Activated naive CD8-positive, alpha-beta T cell treated with anti-CD3 and anti-CD28 coated beads, Interleukin-2, amount 50 U/mL, for 24 hours (primary cell): ENCODE measurements around the gene KIRREL3.

Experiments
- ATAC-seq: fragments of 150-1000 bp; cut with Tn5 transposase; one replicate; pipeline ENCODE4 v1.10.0; 2021
- DNase-seq: peaks from one replicate; pipeline ENCODE4 v3.0.0; 2021
- H3K27ac Mint-ChIP-seq: one replicate; pipeline ENCODE4 v1.8.0; 2021; ENCODE audit warnings: mild to moderate bottlenecking, mixed read lengths
- H3K27me3 Mint-ChIP-seq: one replicate; pipeline ENCODE4 v1.8.0; 2021; ENCODE audit warnings: mixed read lengths
- H3K36me3 Mint-ChIP-seq: one replicate; pipeline ENCODE4 v1.8.0; 2021; ENCODE audit warnings: low read depth, mixed read lengths
- H3K4me1 Mint-ChIP-seq: one replicate; pipeline ENCODE4 v1.8.0; 2021; ENCODE audit warnings: mixed read lengths
- H3K4me3 Mint-ChIP-seq: one replicate; pipeline ENCODE4 v1.8.0; 2021; ENCODE audit warnings: mild to moderate bottlenecking, moderate library complexity, mixed read lengths
- H3K9me3 Mint-ChIP-seq: one replicate; pipeline ENCODE4 v1.8.0; 2021; ENCODE audit warnings: mixed read lengths

Gene KIRREL3

DNA sequence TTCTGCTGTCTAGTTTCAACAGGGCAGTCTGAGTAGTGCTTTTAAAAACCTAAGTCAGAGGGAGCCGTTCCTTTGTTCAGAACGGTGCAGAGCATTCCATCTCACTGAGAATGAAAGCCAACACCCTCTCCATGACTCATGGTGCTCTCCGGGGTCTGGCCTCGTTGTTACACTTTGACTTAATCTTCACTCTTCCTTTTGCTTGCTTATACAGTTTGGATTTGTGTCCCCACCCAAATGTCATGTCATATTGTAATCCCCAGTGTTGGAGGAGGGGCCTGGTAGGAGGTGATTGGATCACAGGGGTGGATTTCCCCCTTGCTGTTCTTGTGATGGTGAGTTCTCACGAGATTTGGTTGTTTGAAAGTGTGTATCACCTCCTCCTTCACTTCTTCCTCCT lies 352.8 kb downstream of the KIRREL3 start:
- H3K4me3 Mint-ChIP-seq = no peak overlapping the region
- no peak overlapping the region for H3K27ac Mint-ChIP-seq
- H3K36me3 Mint-ChIP-seq = no peaks in the 10 kb centered on the region
- H3K27me3 Mint-ChIP-seq = no peaks in the 10 kb centered on the region
- ATAC-seq = no peak
- H3K9me3 Mint-ChIP-seq = no peaks in the 10 kb centered on the region
- H3K4me1 Mint-ChIP-seq = no peaks in the 10 kb centered on the region
- DNase-seq = no peak

DNA sequence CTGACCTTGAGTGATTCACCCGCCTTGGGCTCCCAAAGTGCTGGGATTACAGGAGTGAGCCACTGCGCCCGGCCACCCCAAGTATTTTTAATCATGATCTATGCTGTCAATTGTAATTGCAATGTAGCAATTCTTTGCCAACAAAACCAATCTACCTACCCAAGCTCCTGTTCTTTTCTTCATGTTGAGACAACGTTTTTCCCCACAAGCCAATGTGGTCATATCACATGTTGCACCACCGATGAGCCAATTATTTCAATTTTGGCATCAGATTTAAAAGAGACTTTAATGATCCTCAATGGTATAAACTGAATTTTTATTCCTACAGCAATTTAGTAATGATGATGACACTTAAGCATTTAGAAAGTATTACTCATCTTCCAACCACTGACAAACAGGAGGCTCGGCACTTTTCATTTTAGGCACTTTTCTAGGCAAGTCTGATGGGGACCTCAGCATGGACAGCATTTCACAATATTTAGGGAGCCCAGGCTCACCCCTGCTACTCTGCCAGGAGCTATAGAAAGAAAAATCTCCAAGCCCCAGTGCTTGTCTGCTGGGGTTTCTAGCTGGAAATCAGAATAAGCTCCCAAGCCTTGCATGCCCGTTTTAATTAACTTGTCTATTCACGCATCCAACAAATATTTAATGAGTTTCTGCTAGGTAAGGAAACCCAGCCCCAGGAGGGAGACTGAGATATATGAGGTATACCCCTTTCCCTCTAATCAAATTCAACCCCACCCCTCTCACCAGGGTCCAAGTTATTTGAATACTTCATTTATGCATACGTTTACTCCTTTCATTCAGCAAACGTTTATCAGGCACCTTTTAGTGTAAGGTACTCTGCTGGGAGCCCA lies 353.6 kb downstream of the KIRREL3 start:
- no peaks in the 10 kb centered on the region for H3K27me3 Mint-ChIP-seq
- H3K36me3 Mint-ChIP-seq = no peaks in the 10 kb centered on the region
- no peak for ATAC-seq
- no peaks in the 10 kb centered on the region for H3K9me3 Mint-ChIP-seq
- DNase-seq = no peak
- H3K27ac Mint-ChIP-seq = no peak overlapping the region
- H3K4me1 Mint-ChIP-seq = no peaks in the 10 kb centered on the region
- H3K4me3 Mint-ChIP-seq = no peak overlapping the region

DNA sequence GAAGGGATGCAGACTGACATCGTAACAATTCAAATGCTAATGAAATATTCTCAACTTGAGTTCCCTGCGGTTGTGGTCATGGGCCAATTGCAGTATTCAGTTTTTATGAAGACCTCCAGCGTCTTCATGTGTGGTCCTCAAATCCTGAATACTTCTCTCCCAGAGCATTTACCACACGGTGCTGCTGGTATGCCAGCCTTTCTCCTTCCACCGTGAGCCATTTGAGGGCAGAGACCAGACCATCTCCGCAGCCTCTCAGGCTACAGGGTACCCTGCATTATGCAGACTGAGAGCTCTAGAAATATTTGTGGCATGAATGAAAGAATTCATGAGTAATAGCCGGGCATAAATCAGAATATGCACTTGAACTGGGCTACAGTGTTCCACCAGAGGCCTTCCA lies 355.4 kb downstream of the KIRREL3 start:
- H3K9me3 Mint-ChIP-seq = no peaks in the 10 kb centered on the region
- no peak for ATAC-seq
- no peaks in the 10 kb centered on the region for H3K4me1 Mint-ChIP-seq
- DNase-seq = no peak
- H3K27me3 Mint-ChIP-seq = peaks cover 3% of the 10 kb centered on the region
- H3K4me3 Mint-ChIP-seq = no peak overlapping the region
- no peak overlapping the region for H3K27ac Mint-ChIP-seq
- H3K36me3 Mint-ChIP-seq = no peaks in the 10 kb centered on the region

DNA sequence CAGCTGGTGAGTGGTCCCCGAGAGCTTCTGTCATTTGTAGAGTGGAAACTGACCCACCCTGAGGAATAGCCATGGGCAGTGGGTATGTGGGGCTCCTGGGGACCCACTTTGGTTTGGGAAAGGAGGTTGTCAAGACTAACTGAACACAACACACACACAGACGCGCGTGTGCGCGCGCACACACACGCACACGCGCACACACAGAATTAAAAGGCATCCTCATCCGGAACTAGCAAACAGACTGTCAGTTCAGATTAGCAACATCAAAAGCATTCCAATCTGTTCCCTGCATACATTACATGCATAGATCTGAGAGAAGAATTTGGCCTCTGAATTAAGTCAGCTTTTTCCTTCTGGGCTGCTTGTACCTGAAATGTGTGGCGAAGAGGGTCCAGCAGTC lies 360.4 kb downstream of the KIRREL3 start:
- Mint-ChIP-seq H3K4me1 (no peaks in the 10 kb centered on the region), H3K27me3 (peaks cover 7% of the 10 kb centered on the region), H3K4me3 (no peak overlapping the region), H3K27ac (no peak overlapping the region), H3K9me3 (no peaks in the 10 kb centered on the region), H3K36me3 (no peaks in the 10 kb centered on the region)
- ATAC-seq (no peak), DNase-seq (no peak)

DNA sequence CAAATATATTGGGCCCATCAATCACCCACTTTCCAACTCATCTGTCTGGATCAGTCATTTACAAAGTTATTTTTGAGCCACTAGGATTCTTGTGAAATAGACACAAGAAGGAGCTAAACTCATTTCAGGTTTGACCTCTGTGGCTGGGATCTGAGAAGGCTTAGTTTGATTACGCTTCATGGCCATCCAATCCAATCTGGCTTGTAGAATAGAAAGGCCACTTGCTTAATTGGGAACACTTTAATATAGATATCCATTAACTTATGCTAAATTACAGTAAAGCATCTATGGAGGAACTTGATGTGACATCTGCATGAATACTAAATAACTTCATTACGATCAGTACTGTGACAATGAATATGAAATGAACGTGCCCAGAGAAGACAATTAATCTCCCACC lies 360.9 kb downstream of the KIRREL3 start:
- Mint-ChIP-seq H3K27ac (no peak overlapping the region), H3K4me1 (no peaks in the 10 kb centered on the region), H3K9me3 (no peaks in the 10 kb centered on the region), H3K27me3 (peaks cover 7% of the 10 kb centered on the region), H3K36me3 (no peaks in the 10 kb centered on the region), H3K4me3 (no peak overlapping the region)
- ATAC-seq (no peak), DNase-seq (no peak)

DNA sequence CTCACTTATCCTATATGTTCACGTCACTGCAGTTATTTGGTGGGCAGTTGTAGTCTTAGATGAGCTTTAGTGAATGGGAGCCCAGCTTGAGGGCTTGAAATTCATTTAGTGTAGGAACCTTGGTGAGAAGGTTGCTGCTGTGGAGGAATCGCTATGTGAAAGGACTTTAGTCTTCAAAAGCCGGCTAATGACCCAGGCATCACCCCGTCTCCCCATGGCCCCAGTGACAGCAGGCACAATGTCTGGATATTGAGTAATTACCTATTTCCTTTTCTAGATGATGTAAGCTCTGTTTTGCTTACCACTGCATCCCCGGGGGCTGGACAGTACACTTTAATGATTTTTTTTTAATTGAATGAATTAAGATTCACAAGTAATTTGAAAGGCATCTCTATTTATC lies 361.9 kb downstream of the KIRREL3 start:
- Mint-ChIP-seq H3K9me3 (no peaks in the 10 kb centered on the region), H3K27me3 (peaks cover 7% of the 10 kb centered on the region), H3K27ac (no peak overlapping the region), H3K36me3 (no peaks in the 10 kb centered on the region), H3K4me3 (no peak overlapping the region), H3K4me1 (no peaks in the 10 kb centered on the region)
- ATAC-seq (no peak), DNase-seq (no peak)

DNA sequence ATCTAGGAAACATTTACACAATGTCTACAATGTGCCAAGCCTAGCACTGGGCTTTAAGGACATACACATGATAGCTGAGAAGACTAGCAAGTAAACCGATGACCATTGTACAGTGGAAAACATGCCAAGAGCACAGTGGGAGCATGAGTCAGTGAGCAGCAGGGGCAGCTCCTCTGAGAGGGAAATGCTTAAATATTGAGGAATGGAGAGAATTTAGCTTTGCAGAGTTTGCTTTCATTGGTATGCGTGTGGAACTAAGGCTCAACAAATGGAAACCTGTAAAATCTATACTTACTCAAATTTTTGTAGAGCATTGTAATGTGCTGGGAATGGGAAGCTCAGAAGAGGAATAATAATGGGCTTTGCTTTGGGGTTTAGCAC lies 362.8 kb downstream of the KIRREL3 start:
- H3K4me1 Mint-ChIP-seq = no peaks in the 10 kb centered on the region
- DNase-seq = no peak
- H3K4me3 Mint-ChIP-seq = no peak overlapping the region
- ATAC-seq = no peak
- no peak overlapping the region for H3K27ac Mint-ChIP-seq
- no peaks in the 10 kb centered on the region for H3K36me3 Mint-ChIP-seq
- H3K27me3 Mint-ChIP-seq = peaks cover 7% of the 10 kb centered on the region
- no peaks in the 10 kb centered on the region for H3K9me3 Mint-ChIP-seq

DNA sequence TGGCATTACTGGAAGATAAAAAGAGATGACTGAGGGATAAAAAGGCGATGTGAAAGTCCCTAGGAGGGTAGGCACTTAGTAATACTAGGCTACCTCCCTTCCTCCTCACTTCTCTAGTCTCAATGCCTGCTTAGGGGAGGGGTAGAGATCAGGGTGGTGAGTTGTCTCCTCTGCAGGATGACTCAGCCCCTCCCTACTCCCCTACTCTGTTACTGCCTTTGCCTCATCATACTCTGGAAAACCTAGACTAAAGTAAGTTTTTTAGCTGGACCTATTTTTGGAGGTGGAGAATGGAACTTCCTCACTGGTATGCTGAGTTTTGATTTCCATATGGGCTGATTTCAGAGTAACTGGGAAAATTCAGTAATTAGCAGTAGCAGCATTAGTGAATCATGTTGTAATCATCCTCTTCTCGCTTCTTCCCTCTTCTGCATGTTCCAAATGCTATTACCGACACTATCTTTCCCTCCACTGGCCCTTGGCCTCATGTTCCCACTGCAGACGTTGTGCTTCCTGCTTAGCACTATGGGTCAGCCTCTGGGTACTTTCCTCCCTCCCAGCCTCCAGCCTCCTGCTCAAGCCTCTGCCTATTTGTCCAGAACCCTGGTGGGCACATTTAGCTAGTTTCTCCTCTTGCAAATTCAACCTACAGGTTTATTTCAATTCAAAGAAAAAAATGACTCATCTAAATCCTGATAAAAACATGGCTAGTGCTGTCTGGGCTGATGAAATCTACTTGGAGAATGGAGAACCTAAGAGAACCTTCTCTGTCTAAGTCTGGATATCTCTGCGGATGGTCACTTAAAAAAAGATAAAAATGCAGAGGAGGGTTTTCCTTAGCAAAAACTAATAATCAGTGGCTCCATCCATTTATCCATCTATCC lies 363.4 kb downstream of the KIRREL3 start:
- H3K9me3 Mint-ChIP-seq = no peaks in the 10 kb centered on the region
- H3K27me3 Mint-ChIP-seq = peaks cover 7% of the 10 kb centered on the region
- DNase-seq (no peak), ATAC-seq (peak; percentile 65)
- H3K4me1 Mint-ChIP-seq = no peaks in the 10 kb centered on the region
- no peak overlapping the region for H3K27ac Mint-ChIP-seq
- H3K4me3 Mint-ChIP-seq = no peak overlapping the region
- H3K36me3 Mint-ChIP-seq = no peaks in the 10 kb centered on the region

DNA sequence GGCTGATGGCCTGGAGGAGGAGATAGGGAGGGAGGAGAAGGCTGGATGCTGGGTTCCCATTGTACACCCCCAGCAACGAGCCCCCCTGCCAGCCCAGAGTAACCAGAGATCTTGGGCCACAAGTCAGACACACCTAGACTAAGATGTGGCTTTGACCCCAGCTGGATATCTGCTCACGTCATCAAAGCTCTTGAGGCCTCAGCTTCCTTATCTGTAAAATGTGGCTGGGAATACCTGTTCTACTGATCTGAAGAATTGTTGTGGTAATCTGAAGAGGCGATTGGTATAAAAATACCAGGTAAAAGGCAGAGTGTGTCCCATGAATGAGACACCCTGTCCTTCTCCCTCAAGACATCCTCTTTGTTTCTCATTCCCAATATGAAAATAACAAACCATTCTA lies 365.1 kb downstream of the KIRREL3 start:
- no peak overlapping the region for H3K4me3 Mint-ChIP-seq
- H3K9me3 Mint-ChIP-seq = no peaks in the 10 kb centered on the region
- H3K27me3 Mint-ChIP-seq = peaks cover 5% of the 10 kb centered on the region
- no peaks in the 10 kb centered on the region for H3K4me1 Mint-ChIP-seq
- DNase-seq (no peak), ATAC-seq (no peak)
- no peak overlapping the region for H3K27ac Mint-ChIP-seq
- H3K36me3 Mint-ChIP-seq = no peaks in the 10 kb centered on the region

DNA sequence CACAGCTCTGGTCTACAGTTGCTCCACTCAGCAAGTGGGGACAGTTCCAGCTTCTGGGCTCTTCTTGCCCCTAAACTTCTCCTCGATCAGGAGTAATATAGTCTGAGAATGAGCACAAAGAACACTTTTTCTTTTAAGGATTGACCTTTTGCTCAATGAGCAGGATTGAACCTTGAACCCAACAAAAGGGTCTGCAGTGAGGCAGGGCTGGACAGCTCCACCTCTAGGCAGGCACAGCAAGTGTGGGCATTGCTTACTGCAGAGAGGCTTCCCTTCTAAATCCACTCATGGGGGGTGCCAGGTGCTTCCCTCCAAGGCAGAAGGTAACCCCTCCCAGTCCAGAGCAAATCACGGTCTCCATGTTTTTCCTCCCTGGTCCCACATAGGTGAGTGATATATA lies 365.6 kb downstream of the KIRREL3 start:
- no peaks in the 10 kb centered on the region for H3K36me3 Mint-ChIP-seq
- peaks cover 5% of the 10 kb centered on the region for H3K27me3 Mint-ChIP-seq
- no peak for DNase-seq
- no peaks in the 10 kb centered on the region for H3K4me1 Mint-ChIP-seq
- H3K27ac Mint-ChIP-seq = no peak overlapping the region
- H3K9me3 Mint-ChIP-seq = no peaks in the 10 kb centered on the region
- ATAC-seq = no peak
- H3K4me3 Mint-ChIP-seq = no peak overlapping the region

DNA sequence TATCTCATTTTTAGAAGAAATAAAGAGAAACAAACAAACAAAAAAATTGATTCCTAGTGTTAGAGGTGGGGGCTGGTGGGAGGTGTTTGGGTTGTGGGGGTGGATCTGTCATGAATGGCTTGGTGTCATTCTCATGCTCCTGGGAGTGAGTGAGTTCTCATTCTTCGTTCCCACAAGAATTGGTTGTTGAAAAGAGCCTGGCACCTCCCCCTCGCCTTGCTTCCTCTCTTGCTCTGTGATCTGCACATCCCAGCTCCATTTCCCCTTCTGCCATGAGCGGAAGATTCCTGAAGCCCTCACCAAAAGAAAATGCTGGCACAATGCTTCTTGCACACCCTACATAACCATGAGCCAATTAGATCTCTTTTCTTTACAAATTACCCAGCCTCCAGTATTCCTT lies 367.2 kb downstream of the KIRREL3 start:
- Mint-ChIP-seq H3K27ac (no peak overlapping the region), H3K9me3 (no peaks in the 10 kb centered on the region), H3K4me1 (no peaks in the 10 kb centered on the region), H3K4me3 (no peak overlapping the region), H3K27me3 (peaks cover 5% of the 10 kb centered on the region), H3K36me3 (no peaks in the 10 kb centered on the region)
- ATAC-seq (no peak), DNase-seq (no peak)

DNA sequence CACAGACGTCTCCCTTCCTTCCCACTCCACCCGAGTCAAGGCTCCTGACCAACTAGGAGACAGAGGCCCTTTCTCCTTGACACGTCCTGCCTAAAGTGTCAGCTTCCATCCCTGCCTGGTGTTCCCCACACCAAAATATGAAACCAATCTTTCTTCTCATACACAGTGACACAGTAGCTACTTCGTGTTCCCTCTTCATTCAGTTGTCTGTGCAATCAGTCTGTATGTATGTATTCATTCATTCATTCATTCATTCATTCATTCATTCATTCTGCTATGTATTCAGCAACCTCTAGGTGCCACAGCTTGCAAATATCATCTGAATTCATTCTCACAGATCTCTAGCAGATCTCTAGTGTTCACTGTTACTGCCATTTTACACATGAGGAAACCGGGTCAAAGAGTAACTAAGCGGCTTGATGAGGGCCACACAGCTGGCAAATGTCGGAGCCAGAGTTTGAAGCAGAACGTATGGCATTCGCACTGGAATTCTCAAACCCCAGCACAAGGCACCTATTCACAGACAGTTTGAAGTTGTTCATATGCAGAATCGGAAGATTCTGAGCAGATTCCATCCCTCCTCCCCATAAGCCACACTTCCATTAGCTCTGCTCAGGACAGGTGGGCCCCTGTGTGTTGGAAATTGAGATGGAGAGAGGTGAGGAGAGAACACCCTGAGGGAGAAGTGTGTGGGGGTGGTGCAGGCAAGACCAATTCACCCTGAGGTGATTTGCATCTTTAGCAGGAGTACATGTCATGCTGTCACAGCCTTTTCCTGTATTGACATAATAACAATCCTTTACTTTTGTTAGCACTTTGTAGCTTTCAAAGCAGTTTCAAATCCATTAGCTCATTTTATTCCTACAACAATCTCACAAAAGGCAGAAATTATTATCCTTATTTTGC lies 369.4 kb downstream of the KIRREL3 start:
- H3K9me3 Mint-ChIP-seq = no peaks in the 10 kb centered on the region
- H3K4me3 Mint-ChIP-seq = no peak overlapping the region
- H3K27me3 Mint-ChIP-seq = no peaks in the 10 kb centered on the region
- H3K4me1 Mint-ChIP-seq = no peaks in the 10 kb centered on the region
- no peak overlapping the region for H3K27ac Mint-ChIP-seq
- H3K36me3 Mint-ChIP-seq = no peaks in the 10 kb centered on the region
- DNase-seq = no peak
- no peak for ATAC-seq

DNA sequence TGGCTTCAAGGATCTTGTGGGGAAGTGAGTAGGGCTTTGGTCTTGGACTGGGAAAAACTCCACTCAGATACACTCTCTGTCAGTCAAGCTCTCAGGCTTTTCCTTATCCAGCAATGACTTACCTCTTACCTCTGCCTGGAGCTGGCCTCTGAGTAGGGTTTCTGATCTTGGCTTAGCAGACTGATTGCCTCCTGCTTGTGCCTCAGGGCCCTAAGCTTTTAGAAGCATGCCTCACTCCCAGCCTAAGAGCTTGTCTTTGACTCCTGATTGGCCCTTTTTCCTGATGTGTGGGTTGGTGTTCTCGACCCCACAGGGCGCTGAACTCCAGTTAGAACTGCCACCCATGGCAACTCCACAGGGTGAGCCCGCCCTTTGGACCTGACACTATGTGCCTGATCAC lies 370.1 kb downstream of the KIRREL3 start:
- no peaks in the 10 kb centered on the region for H3K9me3 Mint-ChIP-seq
- ATAC-seq (no peak), DNase-seq (no peak)
- H3K27ac Mint-ChIP-seq = no peak overlapping the region
- H3K4me1 Mint-ChIP-seq = no peaks in the 10 kb centered on the region
- H3K36me3 Mint-ChIP-seq = no peaks in the 10 kb centered on the region
- no peak overlapping the region for H3K4me3 Mint-ChIP-seq
- no peaks in the 10 kb centered on the region for H3K27me3 Mint-ChIP-seq

DNA sequence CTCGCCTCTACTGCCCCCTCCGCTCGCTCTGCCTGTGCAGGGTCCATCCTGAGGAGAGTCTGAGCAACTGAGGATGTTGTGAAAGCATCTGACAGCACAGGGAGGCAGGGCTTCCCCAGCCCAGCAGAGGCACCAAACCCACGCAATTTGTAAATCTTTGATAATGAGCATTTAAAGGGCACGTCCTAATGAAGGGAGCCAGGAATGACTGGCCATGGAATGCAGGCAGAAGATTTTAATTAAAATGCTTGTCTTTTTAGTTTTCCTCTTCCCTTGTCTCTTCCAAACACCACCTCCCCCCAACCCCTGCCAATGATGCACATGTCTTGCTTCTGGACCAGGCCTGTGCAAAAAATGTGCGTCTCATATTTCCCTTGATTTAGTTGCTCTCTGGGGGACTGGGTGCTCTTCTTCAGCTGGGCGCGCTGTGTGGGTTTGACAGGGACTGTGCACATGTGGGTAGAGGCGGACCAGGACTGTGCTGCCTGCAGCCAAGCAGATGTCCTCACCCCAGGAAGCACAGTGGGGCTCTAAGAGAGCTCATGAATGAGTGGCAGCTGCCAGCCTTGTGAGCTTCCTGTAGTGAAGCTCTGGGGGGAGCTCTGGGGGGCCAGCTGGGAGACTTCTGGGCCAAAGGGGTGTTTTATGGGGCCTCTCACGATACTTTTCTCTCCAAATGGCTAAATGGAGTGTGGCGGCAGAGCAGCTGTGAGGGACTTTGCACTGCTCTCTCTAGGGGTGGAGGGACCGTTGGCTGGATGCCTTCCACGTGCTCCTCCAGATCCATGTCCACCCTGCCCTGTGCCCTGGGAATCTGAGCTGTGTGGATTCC lies 371.6 kb downstream of the KIRREL3 start:
- ATAC-seq = no peak
- Mint-ChIP-seq H3K27me3 (no peaks in the 10 kb centered on the region), H3K27ac (no peak overlapping the region), H3K9me3 (no peaks in the 10 kb centered on the region), H3K4me3 (no peak overlapping the region), H3K4me1 (no peaks in the 10 kb centered on the region), H3K36me3 (no peaks in the 10 kb centered on the region)
- DNase-seq = no peak
